Measurements from ENCODE around the gene PSRC1. TPM values are rescaled to one million over a fixed set of nuclear protein-coding genes. Genes with fewer than 3 reads are reported as not detected.

PSRC1 gene
- total RNA-seq, 1 donor = 23.3 TPM

DNA sequence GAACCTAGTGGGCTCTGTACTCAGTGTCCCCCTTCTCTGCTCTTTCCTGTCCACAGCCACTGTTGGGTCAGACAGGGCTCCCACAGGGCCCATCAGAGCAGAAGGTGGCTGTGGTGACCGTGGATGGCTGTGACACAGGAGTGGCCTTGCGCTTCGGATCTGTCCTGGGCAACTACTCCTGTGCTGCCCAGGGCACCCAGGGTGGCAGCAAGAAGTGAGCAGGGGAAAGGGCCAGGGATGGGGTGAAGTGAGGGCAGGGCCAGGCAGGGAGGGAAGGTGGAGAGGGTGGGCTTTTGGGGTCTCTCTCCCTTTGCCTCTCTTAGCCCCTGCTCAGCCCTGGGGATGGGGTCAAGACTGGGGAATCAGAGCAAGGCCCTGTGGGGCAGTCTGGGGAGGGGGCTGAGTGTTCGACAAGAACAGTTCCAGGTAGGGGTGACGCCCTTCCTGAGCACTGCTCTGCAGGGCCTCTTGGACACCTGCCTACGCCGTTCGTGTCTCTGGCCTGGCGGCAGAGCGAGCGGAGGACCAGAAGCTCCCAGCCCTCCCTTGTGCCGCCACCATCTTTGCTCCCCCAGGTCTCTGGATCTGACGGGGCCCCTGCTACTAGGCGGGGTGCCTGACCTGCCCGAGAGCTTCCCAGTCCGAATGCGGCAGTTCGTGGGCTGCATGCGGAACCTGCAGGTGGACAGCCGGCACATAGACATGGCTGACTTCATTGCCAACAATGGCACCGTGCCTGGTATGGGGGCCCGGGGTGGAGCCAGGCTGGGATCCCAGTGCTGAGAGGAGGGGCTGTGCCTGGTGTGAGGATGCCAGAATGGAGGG lies 20.5 kb downstream of the PSRC1 start:
- DNase-seq (ENCODE audit: low read depth) = no peak

GRCh38 chr1:109261578-109261977 lies 21.4 kb downstream of the PSRC1 start:
- no peak for DNase-seq (ENCODE audit: low read depth)
- no peak overlapping the region for H3K4me3 ChIP-seq (ENCODE audit: low read depth, low read length)
- TF ChIP-seq, protein P1, sequence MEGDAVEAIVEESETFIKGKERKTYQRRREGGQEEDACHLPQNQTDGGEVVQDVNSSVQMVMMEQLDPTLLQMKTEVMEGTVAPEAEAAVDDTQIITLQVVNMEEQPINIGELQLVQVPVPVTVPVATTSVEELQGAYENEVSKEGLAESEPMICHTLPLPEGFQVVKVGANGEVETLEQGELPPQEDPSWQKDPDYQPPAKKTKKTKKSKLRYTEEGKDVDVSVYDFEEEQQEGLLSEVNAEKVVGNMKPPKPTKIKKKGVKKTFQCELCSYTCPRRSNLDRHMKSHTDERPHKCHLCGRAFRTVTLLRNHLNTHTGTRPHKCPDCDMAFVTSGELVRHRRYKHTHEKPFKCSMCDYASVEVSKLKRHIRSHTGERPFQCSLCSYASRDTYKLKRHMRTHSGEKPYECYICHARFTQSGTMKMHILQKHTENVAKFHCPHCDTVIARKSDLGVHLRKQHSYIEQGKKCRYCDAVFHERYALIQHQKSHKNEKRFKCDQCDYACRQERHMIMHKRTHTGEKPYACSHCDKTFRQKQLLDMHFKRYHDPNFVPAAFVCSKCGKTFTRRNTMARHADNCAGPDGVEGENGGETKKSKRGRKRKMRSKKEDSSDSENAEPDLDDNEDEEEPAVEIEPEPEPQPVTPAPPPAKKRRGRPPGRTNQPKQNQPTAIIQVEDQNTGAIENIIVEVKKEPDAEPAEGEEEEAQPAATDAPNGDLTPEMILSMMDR (IDR thresholded peaks at IDR 0.05; ENCODE audit: insufficient read depth, low read depth, low read length) = no peak

More for the DNA sequence above, 20.5 kb downstream of the PSRC1 start:
- TF ChIP-seq, protein P1 (IDR thresholded peaks at IDR 0.05; ENCODE audit: insufficient read depth, low read depth, low read length) = no peak
- H3K4me3 ChIP-seq (ENCODE audit: low read depth, low read length) = no peak overlapping the region

DNA sequence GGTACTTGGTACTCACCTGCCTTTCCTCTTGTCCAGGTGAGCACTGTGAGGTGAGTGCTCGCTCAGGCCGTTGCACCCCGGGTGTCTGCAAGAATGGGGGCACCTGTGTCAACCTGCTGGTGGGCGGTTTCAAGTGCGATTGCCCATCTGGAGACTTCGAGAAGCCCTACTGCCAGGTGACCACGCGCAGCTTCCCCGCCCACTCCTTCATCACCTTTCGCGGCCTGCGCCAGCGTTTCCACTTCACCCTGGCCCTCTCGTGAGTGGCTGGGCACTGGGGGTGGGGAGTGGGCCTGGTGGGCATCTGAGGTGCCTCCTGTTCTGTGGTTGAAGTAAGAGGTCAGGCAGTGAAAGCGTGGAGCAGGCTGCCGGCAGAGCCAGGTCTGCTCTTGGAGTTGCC lies 21.9 kb downstream of the PSRC1 start:
- H3K4me3 ChIP-seq (ENCODE audit: low read depth, low read length) = no peak overlapping the region
- TF ChIP-seq, protein P1 (IDR thresholded peaks at IDR 0.05; ENCODE audit: insufficient read depth, low read depth, low read length) = no peak
- DNase-seq (ENCODE audit: low read depth) = no peak

- DNase-seq (ENCODE audit: low read depth) = no peak
- TF ChIP-seq, protein P1 (IDR thresholded peaks at IDR 0.05; ENCODE audit: insufficient read depth, low read depth, low read length) = no peak
- H3K4me3 ChIP-seq (ENCODE audit: low read depth, low read length) = no peak overlapping the region
These were observed 23.0 kb downstream of the PSRC1 start for GRCh38 chr1:109259674-109260557.

GRCh38 chr1:109258481-109259466 lies 24.2 kb downstream of the PSRC1 start:
- no peak for DNase-seq (ENCODE audit: low read depth)
- no peak overlapping the region for H3K4me3 ChIP-seq (ENCODE audit: low read depth, low read length)
- TF ChIP-seq, protein P1 (IDR thresholded peaks at IDR 0.05; ENCODE audit: insufficient read depth, low read depth, low read length) = no peak
